Ascending aorta (tissue), 2 donors: ENCODE results near the gene SOX5. TPM values are rescaled to one million over a fixed set of nuclear protein-coding genes. Genes with fewer than 3 reads are reported as not detected.

Experiments used
- DNase-seq, 2 donors: peaks; one replicate each; pipeline ENCODE4 v3.0.0-alpha.2; 2019; ENCODE audit warnings: low spot score in 2 of 2
- H3K27ac ChIP-seq, 2 donors: fragments of 200-600 bp; sonication (generic); one replicate each; pipeline ENCODE4 v1.5.1; 2016 to 2017; ENCODE audit warnings: mild to moderate bottlenecking in 1 of 2
- H3K27me3 ChIP-seq: fragments of 200-600 bp; sonication (generic); one replicate; pipeline ENCODE4 v1.5.1; 2017
- H3K36me3 ChIP-seq, 2 donors: fragments of 200-600 bp; sonication (generic); one replicate each; pipeline ENCODE4 v1.5.1; 2016
- H3K4me1 ChIP-seq, 2 donors: fragments of 200-600 bp; sonication (generic); one replicate each; pipeline ENCODE4 v1.5.1; 2016 to 2017; ENCODE audit warnings: mild to moderate bottlenecking in 1 of 2
- H3K4me3 ChIP-seq, 2 donors: fragments of 200-600 bp; sonication (generic); one replicate each; pipeline ENCODE4 v1.5.1; 2016 to 2017; ENCODE audit warnings: mild to moderate bottlenecking in 1 of 2
- H3K9me3 ChIP-seq, 2 donors: fragments of 200-600 bp; sonication (generic); one replicate each; pipeline ENCODE4 v1.5.1; 2016
- CTCF ChIP-seq, 3 experiments: fragments of 200-600 bp in 2 of 3; fragments of 450-650 bp in 1 of 3; sonication (generic) in 2 of 3; IDR thresholded peaks; one replicate each; pipeline ENCODE4 v1.5.1; 2016 to 2019; ENCODE audit warnings: antibody characterized with exemption in 3 of 3, mild to moderate bottlenecking in 1 of 3, moderate library complexity in 1 of 3
- intact Hi-C: fragments of 100-400 bp; cut with DNase I; formaldehyde crosslinking; loops from one replicate; pipeline ENCODE4 v1.15.1; 2023
- total RNA-seq: library from RNA; depleted of rRNA; stranded (reverse); fragments of >200 nt; gene quantifications from one replicate; pipeline ENCODE4 v1.1.0, GENCODE V29; 2016

SOX5 gene
- total RNA-seq, 1 donor from 2014 or later: 18.2 TPM

DNA sequence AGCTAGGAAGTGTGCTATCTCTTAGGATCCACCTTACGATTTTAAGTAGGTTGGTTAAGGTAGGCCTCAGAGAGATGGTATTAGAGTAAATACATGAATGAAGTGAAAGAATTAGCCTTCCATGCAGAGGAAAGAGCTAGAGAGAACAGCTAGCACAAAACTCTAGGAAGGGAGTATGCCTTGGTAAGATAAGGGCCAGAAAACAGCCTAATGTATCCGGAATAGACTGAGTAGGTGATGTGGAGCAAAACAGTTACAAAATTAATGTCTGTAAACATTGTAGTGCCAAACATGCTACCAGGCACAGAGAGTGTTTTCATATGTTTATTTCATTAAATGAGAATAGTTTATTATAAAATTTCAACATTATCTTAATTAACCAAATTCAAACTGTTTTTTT lies 315.1 kb downstream of the SOX5 start:
- no peaks in the 10 kb centered on the region for H3K4me1 ChIP-seq
- no peak for TF ChIP-seq CTCF (IDR thresholded peaks at IDR 0.05)
- H3K27me3 ChIP-seq: no peaks in the 10 kb centered on the region
- no peaks in the 10 kb centered on the region for H3K36me3 ChIP-seq
- no peak overlapping the region for H3K27ac ChIP-seq
- H3K9me3 ChIP-seq: no peaks in the 10 kb centered on the region
- DNase-seq: no peak
- intact Hi-C loops: no loop called here
- H3K4me3 ChIP-seq: no peak overlapping the region

DNA sequence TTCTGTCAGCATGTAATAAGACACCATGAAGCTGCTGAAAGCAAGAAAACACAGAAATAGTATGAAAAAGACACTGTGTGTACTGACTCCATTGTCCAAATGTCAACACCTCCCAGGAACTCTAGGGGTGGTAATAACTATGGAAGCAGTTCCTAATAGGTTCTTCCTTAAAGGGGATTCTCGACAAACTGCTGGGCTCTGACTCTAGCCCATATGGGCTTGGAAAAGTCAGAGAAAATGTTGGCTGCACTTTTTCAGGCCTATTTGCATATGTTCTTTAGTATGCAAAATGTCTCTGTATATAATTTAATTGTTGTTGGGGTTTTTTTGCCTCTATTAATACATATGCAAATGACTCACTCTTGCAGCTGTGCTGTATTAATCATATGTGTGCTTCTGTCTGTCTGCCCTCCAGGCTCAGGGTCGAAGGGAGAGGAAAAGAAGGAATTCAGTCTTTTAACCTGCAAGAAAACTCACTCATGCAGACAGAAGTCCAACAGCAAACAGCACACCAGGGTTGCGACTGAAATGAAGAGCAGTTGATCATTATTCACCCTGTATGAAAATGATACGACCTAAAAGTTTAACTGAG lies 317.6 kb downstream of the SOX5 start:
- Histone ChIP-seq H3K36me3 (no peaks in the 10 kb centered on the region), H3K27me3 (no peaks in the 10 kb centered on the region), H3K9me3 (no peaks in the 10 kb centered on the region), H3K4me1 (no peaks in the 10 kb centered on the region), H3K27ac (no peak overlapping the region), H3K4me3 (no peak overlapping the region)
- TF ChIP-seq CTCF (IDR thresholded peaks at IDR 0.05): no peak
- intact Hi-C loops: no loop called here
- DNase-seq: no peak

GRCh38 chr12:23630524-23630923 lies 318.9 kb downstream of the SOX5 start:
- no peaks in the 10 kb centered on the region for H3K27me3 ChIP-seq
- no peaks in the 10 kb centered on the region for H3K36me3 ChIP-seq
- no peak for TF ChIP-seq CTCF (IDR thresholded peaks at IDR 0.05)

GRCh38 chr12:23628806-23629205 lies 320.7 kb downstream of the SOX5 start:
- H3K4me3 ChIP-seq: no peak overlapping the region
- no peaks in the 10 kb centered on the region for H3K36me3 ChIP-seq
- TF ChIP-seq CTCF (IDR thresholded peaks at IDR 0.05): no peak
- H3K27ac ChIP-seq: no peak overlapping the region
- H3K9me3 ChIP-seq: no peaks in the 10 kb centered on the region
- no peaks in the 10 kb centered on the region for H3K4me1 ChIP-seq
- H3K27me3 ChIP-seq: no peaks in the 10 kb centered on the region
- DNase-seq: no peak
- intact Hi-C loops: no loop called here

More at GRCh38 chr12:23630524-23630923, 318.9 kb downstream of the SOX5 start:
- intact Hi-C loops: no loop called here
- Histone ChIP-seq H3K27ac (no peak overlapping the region), H3K4me3 (no peak overlapping the region), H3K9me3 (no peaks in the 10 kb centered on the region), H3K4me1 (no peaks in the 10 kb centered on the region)
- DNase-seq: no peak

DNA sequence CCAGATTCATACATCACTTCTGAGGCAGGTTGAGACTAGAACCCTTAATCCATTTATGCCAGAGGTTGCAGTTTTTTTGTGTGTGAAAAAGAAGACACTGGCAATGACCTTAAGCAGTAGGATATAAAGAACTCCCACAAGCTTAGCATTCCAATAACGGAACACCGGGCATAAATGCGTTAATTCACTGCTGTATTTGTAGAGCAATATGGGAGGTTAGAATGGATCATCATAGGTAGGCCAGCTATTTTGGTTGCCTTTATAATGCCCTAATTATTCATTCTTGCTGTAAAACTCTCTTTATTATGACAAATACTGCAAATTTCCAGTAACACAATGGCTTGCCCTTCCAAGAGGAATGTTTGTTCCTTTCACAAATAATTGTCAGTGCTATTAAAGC lies 322.7 kb downstream of the SOX5 start:
- H3K4me1 ChIP-seq: no peaks in the 10 kb centered on the region

More for the DNA sequence above, 322.7 kb downstream of the SOX5 start:
- H3K27me3 ChIP-seq: no peaks in the 10 kb centered on the region
- no peaks in the 10 kb centered on the region for H3K9me3 ChIP-seq
- no peak for TF ChIP-seq CTCF (IDR thresholded peaks at IDR 0.05)
- intact Hi-C loops: no loop called here
- H3K36me3 ChIP-seq: no peaks in the 10 kb centered on the region
- H3K27ac ChIP-seq: no peak overlapping the region
- no peak for DNase-seq
- no peak overlapping the region for H3K4me3 ChIP-seq
